HG02588 (cell line): ENCODE measurements around the gene MYCBP2.
"Not testable (repeated sequence)": the region's sequence is repeated elsewhere in the genome, so short reads cannot be mapped to it uniquely, and the experiment has no call there.

ENCODE experiments used
- ATAC-seq: cut with Tn5 transposase; IDR thresholded peaks from one replicate; pipeline ENCODE4 v1.9.1; 2021; ENCODE audit warnings: mild to moderate bottlenecking, moderate library complexity; ENCODE audit not compliant: unreplicated experiment

Gene MYCBP2

DNA sequence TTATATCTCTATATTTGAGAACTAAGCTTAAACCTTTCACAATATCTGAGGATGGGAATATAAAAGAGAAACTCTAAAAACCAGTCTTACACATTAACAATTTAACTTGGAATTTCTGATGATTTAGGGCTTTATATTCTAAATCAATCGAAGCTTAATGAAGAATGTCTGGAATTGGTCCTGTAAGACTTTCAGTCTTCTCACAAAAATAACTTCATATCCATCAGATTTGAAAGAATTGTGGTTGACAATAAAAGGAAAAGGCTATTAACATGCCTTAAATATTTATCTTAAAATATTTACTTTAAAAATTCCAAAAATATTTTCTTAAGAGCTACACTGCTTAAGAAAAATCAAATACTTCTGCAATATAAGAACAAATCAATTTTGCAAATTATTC, 27.3 kb downstream of the MYCBP2 start:
- no peak for ATAC-seq

DNA sequence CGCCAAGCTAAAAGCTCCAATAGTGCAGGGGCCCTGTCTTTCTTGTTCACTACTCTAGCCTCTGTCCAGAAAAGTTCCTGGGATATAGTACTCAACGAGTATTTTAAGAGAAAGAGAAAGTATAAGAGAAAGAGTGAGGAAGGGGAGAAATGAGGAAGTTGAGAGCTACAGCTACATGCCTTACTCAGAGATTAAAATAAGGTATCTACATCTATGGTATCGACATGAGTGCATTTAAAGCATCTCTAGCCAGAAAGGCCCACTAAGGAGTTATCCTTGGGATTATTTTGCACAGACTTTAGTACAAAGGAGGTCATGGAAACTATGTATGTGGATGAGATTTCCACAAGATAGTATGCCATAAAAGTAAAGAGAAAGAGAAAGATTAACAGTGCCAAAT, 28.5 kb downstream of the MYCBP2 start:
- ATAC-seq = peak; percentile 62

DNA sequence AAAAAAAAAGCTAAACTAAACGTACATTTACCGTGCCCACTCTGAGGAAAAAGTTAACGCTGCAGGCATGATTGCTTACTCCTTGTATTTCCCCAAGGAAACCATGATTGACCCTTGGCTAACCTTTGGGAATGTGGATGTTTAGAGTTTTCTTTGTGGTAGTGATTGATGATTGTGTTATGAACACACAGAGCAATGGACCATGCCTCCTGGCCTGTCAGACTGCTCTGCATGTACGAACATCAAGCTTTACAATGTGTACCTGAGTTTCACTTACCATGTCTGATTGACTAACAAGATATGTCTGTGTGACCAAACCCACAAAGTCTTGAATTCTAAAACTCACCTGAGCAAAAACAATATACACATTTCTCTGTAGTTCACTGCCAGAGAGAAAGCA, 35.1 kb downstream of the MYCBP2 start:
- ATAC-seq = no peak

DNA sequence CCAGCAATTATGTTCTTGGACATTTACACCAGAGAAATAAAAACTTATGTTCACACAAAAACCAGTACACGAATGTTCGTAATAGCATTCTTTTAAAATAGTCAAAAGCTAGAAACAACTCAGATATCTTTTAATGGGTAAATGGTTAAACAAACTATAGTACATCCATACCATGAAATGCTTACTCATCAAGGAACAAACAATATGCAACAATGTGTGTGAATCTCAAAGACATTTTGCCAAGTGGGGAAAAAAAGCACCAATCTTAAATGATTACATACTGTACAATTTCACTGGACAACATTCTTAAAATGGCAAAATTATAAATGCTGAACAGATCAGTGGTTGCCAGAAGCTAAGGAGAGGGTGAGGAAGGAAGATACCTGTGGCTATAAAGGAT, 36.6 kb downstream of the MYCBP2 start:
- no peak for ATAC-seq

DNA sequence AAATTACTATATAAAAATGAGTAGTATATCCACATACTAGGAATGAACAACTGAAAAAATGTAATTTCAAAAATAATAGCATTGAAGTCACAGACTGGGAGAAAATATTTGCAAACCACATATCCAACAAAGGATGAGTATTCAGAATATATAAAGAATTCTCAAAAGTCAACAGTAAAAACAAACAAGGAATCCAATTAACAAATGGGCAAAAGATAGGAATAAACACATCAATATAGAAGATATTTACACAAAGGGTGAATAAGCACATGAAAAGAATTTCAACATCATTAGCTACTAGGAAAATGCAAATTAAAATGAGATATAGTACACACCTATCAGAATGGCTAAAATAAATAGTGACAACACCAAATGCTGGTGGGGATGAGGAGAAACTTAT, 37.0 kb downstream of the MYCBP2 start:
- ATAC-seq = no peak

DNA sequence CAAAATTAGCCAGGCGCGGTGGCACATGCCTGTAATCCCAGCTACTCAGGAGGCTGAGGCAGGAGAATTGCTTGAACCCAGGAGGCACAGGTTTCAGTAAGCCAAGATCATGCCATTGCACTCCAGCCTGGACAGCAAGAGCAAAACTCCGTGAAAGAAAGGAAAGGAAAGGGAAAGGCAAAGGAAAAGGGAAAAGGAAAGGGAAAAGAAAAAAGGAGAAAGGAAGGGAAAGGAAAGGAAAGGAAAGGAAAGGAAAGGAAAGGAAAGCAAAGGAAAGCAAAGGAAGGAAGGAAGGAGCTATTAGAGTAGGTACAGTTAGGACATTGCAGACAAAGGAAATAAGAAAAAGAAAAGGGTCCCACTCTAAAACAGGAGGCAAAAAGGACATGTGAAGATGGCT, 41.3 kb downstream of the MYCBP2 start:
- ATAC-seq = not testable (repeated sequence)

GRCh38 chr13:77285098-77285497, 41.8 kb downstream of the MYCBP2 start:
- no peak for ATAC-seq

DNA sequence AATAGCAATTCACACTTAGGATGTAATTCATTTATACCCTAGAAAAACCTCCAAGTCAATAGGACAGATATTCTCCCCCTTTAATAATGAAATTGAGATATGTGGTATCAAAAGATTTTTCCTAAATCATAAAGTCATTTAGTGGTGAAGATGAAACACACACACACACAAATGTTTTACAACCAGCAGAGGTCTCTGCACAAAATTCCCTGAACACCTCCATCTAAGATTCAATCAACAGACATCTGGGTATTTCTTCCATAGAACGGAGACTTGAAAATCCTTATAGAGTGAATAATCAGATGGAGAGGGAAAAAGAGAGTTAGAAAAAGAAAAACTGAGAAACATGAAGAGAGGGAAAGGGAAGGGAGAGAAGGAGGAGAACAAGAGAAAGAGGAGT, 52.8 kb downstream of the MYCBP2 start:
- no peak for ATAC-seq

GRCh38 chr13:77269141-77269540, 57.8 kb downstream of the MYCBP2 start:
- no peak for ATAC-seq

GRCh38 chr13:77267362-77267761, 59.5 kb downstream of the MYCBP2 start:
- no peak for ATAC-seq

DNA sequence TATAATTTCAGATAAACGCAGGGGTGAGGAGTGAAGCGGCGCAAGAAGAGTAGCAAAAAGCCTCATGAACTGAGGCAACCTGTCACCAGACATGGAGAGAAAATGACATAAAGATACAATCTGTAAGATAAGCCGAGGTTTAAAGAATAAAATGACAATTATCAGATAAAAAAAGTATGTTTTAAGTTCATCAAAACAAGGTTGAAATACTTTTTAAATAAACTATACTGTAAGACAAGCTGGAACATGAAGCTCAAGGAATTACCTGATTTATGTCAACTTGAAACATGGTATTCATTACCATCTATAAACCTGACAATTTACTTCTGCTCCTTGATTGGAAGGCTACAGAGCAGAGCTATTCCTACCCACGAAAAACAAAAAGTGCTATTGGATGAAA, 61.6 kb downstream of the MYCBP2 start:
- no peak for ATAC-seq

- ATAC-seq = no peak
These were observed 64.7 kb downstream of the MYCBP2 start for GRCh38 chr13:77262198-77262597.

- ATAC-seq = no peak
These were observed 75.9 kb downstream of the MYCBP2 start for GRCh38 chr13:77250975-77251374.

GRCh38 chr13:77245224-77245623, 81.7 kb downstream of the MYCBP2 start:
- not testable (repeated sequence) for ATAC-seq

GRCh38 chr13:77239312-77239711, 87.6 kb downstream of the MYCBP2 start:
- no peak for ATAC-seq

- ATAC-seq = no peak
These were observed 91.4 kb downstream of the MYCBP2 start for GRCh38 chr13:77235456-77236022.

DNA sequence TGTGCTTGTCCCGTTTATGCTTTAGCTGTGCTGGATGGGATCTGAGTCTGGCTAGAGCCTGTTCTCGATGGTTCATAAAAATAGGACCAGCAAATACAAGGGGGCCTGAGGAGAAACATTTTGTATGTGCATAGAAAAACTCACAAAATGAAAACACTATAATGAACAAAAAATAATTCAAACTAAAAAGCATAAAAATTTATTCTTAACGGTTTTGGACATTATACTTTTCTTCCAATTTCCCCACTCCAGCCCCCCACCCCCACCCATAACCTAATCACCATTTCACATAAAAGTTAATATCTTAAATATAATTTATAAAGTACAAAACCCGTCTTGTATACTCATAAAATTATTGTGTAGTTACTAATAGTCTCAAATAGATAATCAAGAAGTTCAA, 93.7 kb downstream of the MYCBP2 start:
- ATAC-seq = no peak

DNA sequence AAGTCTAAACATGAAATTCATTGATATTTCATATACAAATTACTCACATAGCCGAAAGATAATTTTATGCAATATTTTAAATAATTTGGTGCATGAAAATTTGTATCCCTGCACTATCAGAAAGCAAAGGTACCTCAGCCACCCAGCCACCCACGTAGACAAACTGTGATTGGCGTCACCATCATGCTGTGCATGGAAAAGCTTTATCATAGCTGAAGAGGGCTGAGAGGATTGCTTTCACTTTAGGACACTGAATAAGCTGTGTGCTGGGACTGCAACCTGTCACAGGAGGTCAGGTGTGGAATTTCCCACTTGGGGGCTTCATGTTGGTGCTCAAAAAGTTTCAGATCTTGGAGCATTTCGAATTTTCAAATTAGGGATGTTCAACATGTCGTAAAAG, 96.3 kb downstream of the MYCBP2 start:
- ATAC-seq = no peak

DNA sequence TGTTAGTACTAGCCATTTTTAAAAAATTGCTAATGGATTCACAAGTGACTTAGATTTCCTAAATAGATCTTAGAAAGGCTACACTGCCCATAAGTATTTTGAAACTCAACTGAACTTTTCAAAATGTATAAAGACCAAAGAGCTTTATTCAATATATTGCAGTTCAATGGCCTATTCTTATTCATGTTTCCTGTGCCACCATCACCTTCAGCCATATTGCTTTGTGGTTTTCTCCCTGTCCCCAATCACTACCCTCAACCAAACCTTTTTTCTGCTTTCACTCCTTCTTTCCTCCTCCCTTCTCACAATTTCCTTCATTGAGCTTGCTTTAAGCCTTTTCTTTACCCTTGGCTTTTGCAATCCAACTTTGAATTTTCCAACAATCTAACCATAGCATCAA, 100.9 kb downstream of the MYCBP2 start:
- ATAC-seq = no peak

GRCh38 chr13:77222909-77223308, 104.0 kb downstream of the MYCBP2 start:
- ATAC-seq = no peak

GRCh38 chr13:77222000-77222690, 104.7 kb downstream of the MYCBP2 start:
- no peak for ATAC-seq

DNA sequence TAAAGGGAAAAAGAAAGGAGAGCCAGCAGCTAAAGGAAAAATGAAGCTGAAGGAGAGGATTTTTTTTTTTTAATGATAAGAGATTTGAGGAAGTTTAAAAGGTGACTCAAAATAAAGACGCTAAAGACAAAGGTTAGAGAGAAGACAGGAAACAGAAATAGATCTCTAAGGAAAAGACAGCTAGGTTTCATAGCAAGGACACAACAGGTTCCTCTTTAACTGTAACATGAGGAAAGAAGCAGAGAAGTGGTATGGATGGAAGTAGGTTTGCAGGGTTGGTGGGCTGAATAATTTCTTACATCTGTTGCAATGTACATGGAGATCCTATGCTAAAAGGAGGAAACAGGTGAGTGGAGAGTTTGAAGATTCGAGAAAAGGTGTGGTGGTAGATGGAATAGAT, 107.5 kb downstream of the MYCBP2 start:
- no peak for ATAC-seq

GRCh38 chr13:77218274-77218673, 108.6 kb downstream of the MYCBP2 start:
- no peak for ATAC-seq
